GM11168 (cell line): ENCODE results near the gene ALK.

ENCODE experiments used
- in situ Hi-C: fragments of 300-500 bp; cut with MboI; formaldehyde crosslinking; loops from one replicate; pipeline ENCODE4 v1.12.0; 2022; ENCODE audit warnings: low sequenced_read_pairs; ENCODE audit not compliant: unreplicated experiment

ALK gene

DNA sequence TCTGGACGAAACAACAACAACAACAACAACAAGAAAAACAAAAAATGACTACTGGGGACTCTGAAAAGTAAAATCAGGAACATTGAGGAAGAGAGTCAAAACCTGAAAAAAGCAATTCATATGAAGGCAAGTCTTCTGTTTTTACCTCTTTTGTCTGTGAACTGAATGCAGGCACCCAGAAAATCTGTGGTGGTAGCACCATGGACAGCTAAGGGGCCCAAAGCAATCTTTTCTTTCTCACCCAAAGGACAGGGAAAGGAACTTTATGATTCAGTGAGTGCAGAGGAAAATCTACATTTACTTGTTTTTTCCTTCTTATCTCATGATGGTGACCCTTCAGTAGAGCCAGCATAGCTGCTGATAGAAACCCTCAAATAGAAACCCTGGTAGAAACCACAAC, 10.4 kb downstream of the ALK start:
- in situ Hi-C loops: no loop called here

GRCh38 chr2:29910465-29910864, 10.9 kb downstream of the ALK start:
- in situ Hi-C loops: no loop called here

GRCh38 chr2:29902356-29902755, 19.0 kb downstream of the ALK start:
- in situ Hi-C loops: no loop called here

DNA sequence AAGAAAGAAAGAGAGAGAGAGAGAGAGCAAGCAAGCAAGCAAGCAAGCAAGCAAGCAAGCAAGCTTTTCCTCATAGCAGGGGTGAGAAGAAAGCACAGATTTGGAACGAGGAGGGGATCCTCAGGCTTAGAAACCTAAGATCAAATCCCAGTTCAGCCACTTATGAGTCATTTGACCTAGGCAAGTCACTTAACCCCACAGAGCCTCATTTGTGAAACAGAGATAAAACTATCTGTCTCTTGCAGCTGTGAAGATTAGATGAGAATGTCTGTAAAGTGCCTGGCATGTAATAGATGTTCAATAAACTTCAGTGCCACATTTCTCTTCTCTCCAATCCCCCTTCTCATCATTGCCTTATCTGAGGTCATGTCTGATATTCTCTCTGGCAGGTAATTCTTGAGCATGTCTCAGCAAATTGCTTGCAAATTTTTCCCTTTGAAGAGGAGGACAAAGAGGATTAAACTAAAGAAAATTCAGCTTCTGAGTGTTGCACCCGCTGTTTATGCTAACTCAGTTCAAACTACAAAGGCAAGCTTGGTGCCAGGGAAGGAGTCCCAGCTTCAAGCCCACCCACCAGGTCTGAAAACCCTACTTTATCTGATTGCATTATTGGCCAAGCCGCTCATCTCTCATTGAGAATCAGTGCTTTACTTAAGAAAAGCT, 20.3 kb downstream of the ALK start:
- in situ Hi-C loops: no loop called here

GRCh38 chr2:29898999-29899398, 22.4 kb downstream of the ALK start:
- in situ Hi-C loops: no loop called here

- in situ Hi-C loops: no loop called here
Observed at GRCh38 chr2:29894822-29895614, 26.4 kb downstream of the ALK start.

GRCh38 chr2:29892585-29893259, 28.7 kb downstream of the ALK start:
- in situ Hi-C loops: no loop called here

DNA sequence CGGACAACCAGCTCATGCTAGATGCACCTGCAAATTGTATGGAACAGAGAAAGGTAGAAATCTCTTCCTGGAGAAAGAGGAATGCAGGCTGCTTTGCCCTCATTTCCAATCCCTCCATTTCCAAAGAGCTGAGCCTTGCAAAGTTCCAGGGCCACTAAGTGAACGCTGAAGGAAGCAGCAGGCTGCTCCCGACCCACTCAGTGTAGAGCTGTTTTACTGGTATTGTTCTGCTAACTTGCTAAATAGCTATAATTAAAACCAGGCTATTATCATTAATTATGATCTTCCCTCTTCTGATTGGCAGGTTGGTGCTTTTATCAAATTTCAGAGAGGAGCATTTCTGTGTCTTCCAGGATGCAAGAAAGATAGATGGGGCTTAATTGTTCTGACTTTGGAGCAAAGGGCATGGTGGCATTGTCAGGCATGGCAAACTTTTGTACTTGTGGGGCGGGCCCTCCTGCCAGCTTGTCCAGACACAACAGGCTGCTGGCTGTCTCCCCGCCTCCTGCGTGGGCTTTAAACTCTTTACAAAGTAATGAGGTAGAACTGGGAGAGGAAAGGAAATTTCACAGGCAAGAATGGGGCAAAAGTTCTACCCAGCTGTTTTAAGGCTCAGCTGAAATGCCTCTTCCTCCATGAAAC, 40.2 kb downstream of the ALK start:
- in situ Hi-C loops: no loop called here

DNA sequence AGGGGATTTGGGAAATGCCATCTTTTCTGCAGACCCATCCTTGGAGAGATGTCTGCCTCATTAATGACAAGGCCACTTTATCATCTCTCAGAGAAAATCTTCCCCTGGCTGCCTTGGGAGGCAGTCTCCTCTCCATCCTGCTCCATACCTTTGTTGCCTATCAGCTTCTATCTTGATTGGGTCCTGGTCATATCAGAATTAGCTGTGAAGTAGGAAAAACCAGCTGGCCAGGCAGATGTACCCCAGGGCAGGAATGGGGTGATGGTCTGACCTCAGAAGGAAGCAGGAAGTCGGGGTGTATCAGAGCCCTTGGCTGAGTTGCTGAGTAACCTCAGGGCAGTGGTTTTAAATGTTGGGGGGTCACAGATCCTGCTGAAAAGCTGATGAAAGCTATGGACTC, 41.3 kb downstream of the ALK start:
- in situ Hi-C loops: no loop called here

DNA sequence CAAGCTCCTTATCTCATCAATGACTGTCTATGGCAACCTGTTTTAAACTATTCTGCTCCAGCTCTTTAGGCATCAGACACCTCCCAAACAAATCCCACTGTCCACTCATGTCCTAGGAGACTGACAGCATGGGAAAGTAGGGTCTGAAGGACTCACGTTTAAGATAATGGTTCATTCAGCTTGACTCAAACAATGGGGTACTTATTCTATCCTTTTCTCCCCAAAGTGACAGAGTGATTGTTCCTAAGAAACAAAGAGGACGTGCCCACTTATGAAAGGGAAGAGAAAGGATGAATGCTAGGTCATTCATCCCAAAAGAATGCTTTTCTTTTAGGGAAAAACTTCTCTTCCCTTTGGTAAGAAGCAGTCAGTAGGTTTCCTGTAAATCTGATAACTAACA, 41.9 kb downstream of the ALK start:
- in situ Hi-C loops: no loop called here

GRCh38 chr2:29878898-29879297, 42.5 kb downstream of the ALK start:
- in situ Hi-C loops: no loop called here

- in situ Hi-C loops: no loop called here
Observed at GRCh38 chr2:29876374-29876773, 45.0 kb downstream of the ALK start.

- in situ Hi-C loops: no loop called here
Observed at GRCh38 chr2:29874745-29875144, 46.6 kb downstream of the ALK start.

DNA sequence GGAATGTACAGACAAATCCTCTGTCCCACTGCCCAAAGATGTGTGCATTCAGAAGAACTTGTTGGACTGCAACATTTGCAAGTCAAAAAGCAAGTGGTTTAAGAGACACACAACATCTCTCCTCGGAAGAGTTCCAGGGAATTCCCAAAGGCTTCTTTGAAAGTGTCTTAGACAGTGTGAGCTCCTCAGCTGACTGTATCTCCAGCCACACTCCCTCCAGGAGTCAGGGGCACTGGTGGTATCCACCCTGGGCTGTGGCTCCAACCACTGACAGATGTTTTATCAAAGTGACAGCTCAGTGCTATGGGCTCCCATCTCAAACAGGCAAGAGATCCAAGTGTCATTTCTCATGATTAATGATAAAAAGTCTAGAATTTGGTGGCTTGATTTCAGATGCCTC, 48.5 kb downstream of the ALK start:
- in situ Hi-C loops: no loop called here

- in situ Hi-C loops: no loop called here
Observed at GRCh38 chr2:29871541-29871940, 49.8 kb downstream of the ALK start.

DNA sequence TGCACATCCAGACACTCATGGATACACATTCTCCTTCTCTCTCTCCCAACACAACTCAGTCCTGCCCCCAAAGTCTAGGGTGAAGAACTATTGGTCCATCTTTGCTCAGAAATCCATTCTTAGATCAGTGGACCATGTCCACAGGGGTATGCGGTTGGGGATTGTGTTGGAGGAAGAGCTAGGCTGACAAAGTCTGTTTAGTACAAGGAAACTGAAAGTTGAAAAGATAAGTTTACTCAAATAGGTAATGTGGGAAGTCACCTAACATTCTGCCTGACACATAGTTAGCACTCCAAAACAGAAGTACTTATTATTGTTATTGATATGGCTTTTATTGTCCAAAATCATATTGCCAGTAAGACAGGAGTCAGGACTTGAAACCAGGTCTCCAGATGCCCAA, 55.9 kb downstream of the ALK start:
- in situ Hi-C loops: no loop called here

GRCh38 chr2:29864988-29865387, 56.4 kb downstream of the ALK start:
- in situ Hi-C loops: no loop called here

- in situ Hi-C loops: no loop called here
Observed at GRCh38 chr2:29855924-29856639, 65.3 kb downstream of the ALK start.

GRCh38 chr2:29850794-29851193, 70.6 kb downstream of the ALK start:
- in situ Hi-C loops: no loop called here

- in situ Hi-C loops: no loop called here
Observed at GRCh38 chr2:29848566-29849310, 72.6 kb downstream of the ALK start.
